ENCODE results near the gene RIPOR1. TPM values are rescaled to one million over a fixed set of nuclear protein-coding genes. Genes with fewer than 3 reads are reported as not detected.

RIPOR1 gene
- total RNA-seq, 1 experiment from 2014 or later = 82.2 TPM

- H3K27me3 ChIP-seq (ENCODE audit: control insufficient read depth, insufficient read depth, low read length) = no peaks in the 10 kb centered on the region
- H3K9me3 ChIP-seq (ENCODE audit: control insufficient read depth, insufficient read depth, low read depth, low read length) = no peaks in the 10 kb centered on the region
- no TSS peak for BruUV-seq (replicated peaks)
- intact Hi-C loops (cut with micrococcal nuclease; ENCODE audit: unreplicated experiment) (no loop called here), in situ Hi-C loops (cut with HindIII; ENCODE audit: low pct_unique_long_range_greater_than_20kb, low sequenced_read_pairs) (no loop called here)
- H3K4me3 ChIP-seq (ENCODE audit: low read depth in 2 of 2, low read length in 2 of 2) = peak overlapping the region; percentile 69 to 79
- ChIA-PET POLR2A (no interaction called here), CTCF (no interaction called here)
- peak overlapping the region; percentile 89 for H3K27ac ChIP-seq (ENCODE audit: low read length)
- H3K4me1 ChIP-seq (ENCODE audit: control insufficient read depth, insufficient read depth, low read length) = peaks cover 19% of the 10 kb centered on the region
- ATAC-seq = peak; percentile 35
- TF ChIP-seq SIN3A (IDR thresholded peaks at IDR 0.05; ENCODE audit: borderline replicate concordance, insufficient read depth, low read depth, low read length) = no peak
- H3K36me3 ChIP-seq (ENCODE audit: control insufficient read depth, insufficient read depth, low read length) = no peaks in the 10 kb centered on the region; the same call in 1 of the 2 replicates
- no peak for DNase-seq (ENCODE audit: low read depth, low spot score)
These were observed 968 bp downstream of the RIPOR1 start for GRCh38 chr16:67529582-67530012.

- H3K4me1 ChIP-seq (ENCODE audit: control insufficient read depth, insufficient read depth, low read length) = peaks cover 19% of the 10 kb centered on the region
- ChIA-PET CTCF (no interaction called here), POLR2A (no interaction called here)
- intact Hi-C loops (cut with micrococcal nuclease; ENCODE audit: unreplicated experiment) (no loop called here), in situ Hi-C loops (cut with HindIII; ENCODE audit: low pct_unique_long_range_greater_than_20kb, low sequenced_read_pairs) (no loop called here)
- ATAC-seq = peak; percentile 45
- H3K9me3 ChIP-seq (ENCODE audit: control insufficient read depth, insufficient read depth, low read depth, low read length) = no peaks in the 10 kb centered on the region
- no peak for TF ChIP-seq SIN3A (IDR thresholded peaks at IDR 0.05; ENCODE audit: borderline replicate concordance, insufficient read depth, low read depth, low read length)
- no peak for TF ChIP-seq POLR2AphosphoS5 (IDR thresholded peaks at IDR 0.05; ENCODE audit: low read depth, low read length)
- TF ChIP-seq REST (IDR thresholded peaks at IDR 0.05; ENCODE audit: insufficient read depth in 1 of 2, low read depth in 2 of 2, low read length in 1 of 2) = no peak
- no peak for TF ChIP-seq TCF7L2 (IDR thresholded peaks at IDR 0.05; ENCODE audit: low read depth, low read length)
- no peak for TF ChIP-seq CTCF (IDR thresholded peaks at IDR 0.05)
- no peaks in the 10 kb centered on the region; the same call in 1 of the 2 replicates for H3K36me3 ChIP-seq (ENCODE audit: control insufficient read depth, insufficient read depth, low read length)
- no TSS peak for BruUV-seq (replicated peaks)
- H3K27me3 ChIP-seq (ENCODE audit: control insufficient read depth, insufficient read depth, low read length) = no peaks in the 10 kb centered on the region
- H3K4me3 ChIP-seq (ENCODE audit: low read depth in 2 of 2, low read length in 2 of 2) = peak overlapping the region; percentile 69 to 79
- peak overlapping the region; percentile 89 for H3K27ac ChIP-seq (ENCODE audit: low read length)
- DNase-seq (ENCODE audit: low read depth, low spot score) = no peak
These were observed 1.6 kb downstream of the RIPOR1 start for GRCh38 chr16:67530013-67530939.

GRCh38 chr16:67531247-67531646 is 2.6 kb downstream of the RIPOR1 start:
- no peak for ATAC-seq
- H3K4me3 ChIP-seq (ENCODE audit: low read depth in 2 of 2, low read length in 2 of 2) = no peak overlapping the region
- TF ChIP-seq SIN3A (IDR thresholded peaks at IDR 0.05; ENCODE audit: borderline replicate concordance, insufficient read depth, low read depth, low read length) = no peak
- no peak for TF ChIP-seq TCF7L2 (IDR thresholded peaks at IDR 0.05; ENCODE audit: low read depth, low read length)
- no peak for TF ChIP-seq CTCF (IDR thresholded peaks at IDR 0.05)
- no peak for TF ChIP-seq REST (IDR thresholded peaks at IDR 0.05; ENCODE audit: insufficient read depth in 1 of 2, low read depth in 2 of 2, low read length in 1 of 2)
- TF ChIP-seq POLR2AphosphoS5 (IDR thresholded peaks at IDR 0.05; ENCODE audit: low read depth, low read length) = no peak
- intact Hi-C loops (cut with micrococcal nuclease; ENCODE audit: unreplicated experiment) = no loop called here
- ChIA-PET CTCF (no interaction called here), POLR2A (no interaction called here)
- no peaks in the 10 kb centered on the region for H3K27me3 ChIP-seq (ENCODE audit: control insufficient read depth, insufficient read depth, low read length)
- peaks cover 19% of the 10 kb centered on the region for H3K4me1 ChIP-seq (ENCODE audit: control insufficient read depth, insufficient read depth, low read length)
- peak overlapping the region; percentile 54; the same call in 1 of the 2 replicates for H3K27ac ChIP-seq (ENCODE audit: low read length)
- in situ Hi-C loops (cut with HindIII; ENCODE audit: low pct_unique_long_range_greater_than_20kb, low sequenced_read_pairs) = no loop called here
- H3K36me3 ChIP-seq (ENCODE audit: control insufficient read depth, insufficient read depth, low read length) = no peaks in the 10 kb centered on the region; the same call in 1 of the 2 replicates
- BruUV-seq (replicated peaks) = no TSS peak
- H3K9me3 ChIP-seq (ENCODE audit: control insufficient read depth, insufficient read depth, low read depth, low read length) = no peaks in the 10 kb centered on the region
- no peak for DNase-seq (ENCODE audit: low read depth, low spot score)
